ENCODE measurements around the gene CEP41.

Gene CEP41

GRCh38 chr7:130346941-130347340 lies 93.9 kb downstream of the CEP41 start:
- DNase-seq = no peak

DNA sequence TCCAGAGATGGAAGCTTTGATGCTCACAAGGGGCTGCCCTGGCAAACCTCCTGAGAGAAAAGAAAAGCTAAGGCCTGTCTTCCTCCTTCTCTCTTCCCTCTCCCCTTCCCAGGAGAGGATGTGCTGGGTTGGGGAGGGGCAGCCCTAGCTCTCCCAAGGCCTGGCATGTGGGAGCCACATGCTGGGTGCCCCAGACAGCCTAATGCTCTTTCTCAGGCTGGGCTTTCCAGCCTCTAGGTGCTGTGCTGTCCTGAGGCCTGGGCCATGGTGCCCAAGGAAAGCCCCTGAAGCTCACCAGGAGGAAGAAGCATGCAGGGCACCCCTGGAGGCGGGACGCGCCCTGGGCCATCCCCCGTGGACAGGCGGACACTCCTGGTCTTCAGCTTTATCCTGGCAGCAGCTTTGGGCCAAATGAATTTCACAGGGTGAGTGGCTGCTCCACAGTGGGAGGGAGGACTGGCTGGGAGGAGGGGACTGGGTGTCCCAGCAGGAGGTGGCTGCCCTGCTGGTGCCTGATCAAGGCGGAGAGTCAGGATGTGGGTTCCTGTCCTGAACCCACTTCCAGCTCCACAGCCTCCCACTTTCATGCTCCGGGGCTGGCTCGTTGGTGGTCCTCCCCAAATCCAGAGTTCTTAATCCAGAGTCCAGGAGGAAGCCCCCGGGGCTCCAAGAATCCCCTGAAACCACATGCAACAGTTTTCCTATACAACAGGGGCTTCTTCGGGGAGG lies 94.5 kb downstream of the CEP41 start:
- no peak for DNase-seq

DNA sequence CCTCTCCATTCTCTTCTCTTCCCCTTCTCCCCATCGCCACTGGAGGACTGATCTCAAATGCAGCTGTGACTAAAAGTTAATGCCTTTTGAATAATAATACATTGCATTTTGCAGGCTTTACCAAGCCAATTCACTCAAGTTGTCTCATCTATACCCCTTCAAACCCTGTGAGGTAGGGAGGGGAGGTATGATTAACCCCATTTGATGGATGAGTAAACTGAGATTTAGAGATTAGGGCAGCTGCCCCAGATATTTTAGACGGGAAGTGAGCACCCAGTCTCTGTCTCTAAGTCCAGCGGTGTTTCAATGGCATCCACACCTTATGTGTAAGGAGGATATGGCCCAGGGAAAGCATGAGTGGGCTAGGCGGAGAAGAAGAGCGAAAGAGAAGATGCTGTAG lies 95.1 kb downstream of the CEP41 start:
- DNase-seq = no peak

DNA sequence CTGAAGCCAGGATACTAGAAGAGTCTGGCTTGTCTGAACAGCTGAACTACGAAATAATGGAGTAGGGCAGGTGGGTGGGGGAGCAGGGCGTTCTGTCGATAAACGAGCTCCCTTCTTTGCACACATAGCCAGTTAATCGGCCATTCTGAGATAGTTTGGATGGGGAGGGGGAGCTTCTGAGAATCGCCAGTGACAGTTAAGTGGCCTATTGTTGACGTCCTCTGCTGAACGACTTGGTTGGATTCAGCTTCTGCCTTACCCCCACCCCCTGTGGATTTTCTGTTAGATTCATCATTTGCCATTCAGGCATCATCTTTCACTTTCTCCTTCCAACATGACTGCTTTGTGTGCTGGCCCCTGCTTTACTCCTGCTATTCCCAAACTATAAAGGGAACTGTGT lies 95.7 kb downstream of the CEP41 start:
- no peak for DNase-seq

DNA sequence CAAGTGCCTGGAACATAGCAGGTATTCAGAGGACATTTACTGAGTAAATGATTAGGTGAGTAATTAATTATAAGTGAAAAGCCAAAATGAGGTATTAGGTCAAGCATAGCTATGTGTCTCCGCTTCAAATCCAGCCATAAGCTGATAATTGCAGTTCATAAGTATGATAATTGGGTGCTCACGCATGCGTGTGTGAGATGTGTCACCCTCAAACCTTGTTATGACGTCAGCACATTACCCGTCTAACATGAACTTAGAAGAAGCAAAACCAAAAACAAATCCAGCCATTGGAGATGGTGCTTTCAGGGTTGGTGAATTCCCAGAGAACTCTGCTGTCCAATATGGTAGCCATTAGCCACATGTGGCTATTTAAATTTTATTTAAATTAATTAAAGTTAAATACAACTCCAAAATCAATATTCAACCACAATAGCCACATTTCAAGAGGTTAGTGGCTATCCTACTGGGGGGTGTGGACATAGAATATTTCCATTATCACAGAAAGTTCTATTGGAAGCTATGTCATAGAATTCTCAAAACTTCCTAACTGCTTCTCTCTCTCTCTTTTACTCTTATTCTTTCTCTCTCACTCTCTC lies 96.4 kb downstream of the CEP41 start, which contains the start of gene CPA5:
Gene CPA5 (plus strand): TSS at position 546 of the 596 bp plus-strand sequence. CDS start 1,670 bp downstream, outside the sequence.
- DNase-seq = no peak

All from MV-4-11 (cell line).